HCT116 (cell line): ENCODE data around the gene ENTHD1. TPM values are rescaled to one million over a fixed set of nuclear protein-coding genes. Genes with fewer than 3 reads are reported as not detected.

Experiments used
- ATAC-seq: fragments of 200-7000 bp; cut with Tn5 transposase; 2 replicates; pipeline ENCODE4 v1.9.1; 2020; ENCODE audit warnings: mild to moderate bottlenecking, moderate library complexity
- BruUV-seq: library from RNA; stranded (reverse); fragments of 400-500 nt; replicated peaks from 2 replicates; lab custom pipeline; 2021; lab: Mats Ljungman, UMichigan
- CTCF ChIA-PET: fragments of 300-600 bp; sonication (Branson Sonifier 250); formaldehyde crosslinking; loops from one replicate; lab custom pipeline; 2021; ENCODE audit warnings: antibody characterized with exemption; lab: Charles Lee
- POLR2A ChIA-PET: fragments of 300-600, 350-600 bp; sonication (Branson Sonifier 250); formaldehyde crosslinking; loops from one replicate; lab custom pipeline; 2021; ENCODE audit warnings: antibody characterized with exemption; lab: Charles Lee
- RAD21 ChIA-PET, 2 experiments: fragments of 300-600 bp; sonication (Branson Sonifier 250); formaldehyde crosslinking; loops; one replicate each; lab custom pipeline; 2023; ENCODE audit warnings: low total read pairs in 2 of 2; ENCODE audit not compliant: uncharacterized antibody in 2 of 2, unreplicated experiment in 2 of 2, low non-redundant PET in 1 of 2; lab: Charles Lee
- DNase-seq: peaks from one replicate; pipeline ENCODE4 v3.0.0-alpha.2; 2010; ENCODE audit warnings: low read depth, low spot score
- H2AFZ ChIP-seq: fragments of 200-600 bp; shearing (Covaris generic), sonication (generic); 2 replicates; pipeline ENCODE4 v1.6.1; 2017; ENCODE audit warnings: low read depth, mixed run types, mixed read lengths, antibody characterized with exemption, low read length; ENCODE audit not compliant: poor library complexity, severe bottlenecking
- H3K27ac ChIP-seq: 2 replicates; pipeline ENCODE4 v1.5.1; 2012; ENCODE audit warnings: low read depth, low read length
- H3K27me3 ChIP-seq: fragments of 200-600 bp; sonication (generic); 2 replicates; pipeline ENCODE4 v1.6.1; 2016; ENCODE audit warnings: mixed run types, low read length, mixed read lengths; ENCODE audit not compliant: insufficient read depth
- H3K36me3 ChIP-seq, 2 experiments: fragments of 200-500 bp in 1 of 2; fragments of 200-600 bp in 1 of 2; sonication (Bioruptor generic) in 1 of 2; sonication (generic) in 1 of 2; 2 replicates each; pipeline versions ENCODE4 v1.5.1 to v1.6.1; 2014 to 2016; ENCODE audit warnings: low read length in 2 of 2, inconsistent platforms in 1 of 2, mixed read lengths in 1 of 2, mixed run types in 1 of 2; ENCODE audit not compliant: insufficient read depth in 2 of 2, control insufficient read depth in 1 of 2
- H3K4me1 ChIP-seq, 2 experiments: fragments of 200-600 bp in 1 of 2; sonication (generic) in 1 of 2; 2 replicates each; pipeline versions ENCODE4 v1.5.1 to v1.6.1; 2012 to 2017; ENCODE audit warnings: low read length in 2 of 2, inconsistent platforms in 1 of 2, mild to moderate bottlenecking in 1 of 2, mixed read lengths in 1 of 2, mixed run types in 1 of 2, moderate library complexity in 1 of 2; ENCODE audit not compliant: insufficient read depth in 2 of 2, control insufficient read depth in 1 of 2
- H3K4me2 ChIP-seq: fragments of 200-600 bp; sonication (generic); 2 replicates; pipeline ENCODE4 v1.6.1; 2017; ENCODE audit warnings: mixed run types, low read length, mixed read lengths
- H3K4me3 ChIP-seq, 2 experiments: fragments of 200-600 bp in 1 of 2; sonication (generic) in 1 of 2; replicated peaks in 1 of 2; 2 replicates each; pipeline ENCODE4 v1.5.1; 2011 to 2016; ENCODE audit warnings: low read length in 2 of 2, control low read depth in 1 of 2, low read depth in 1 of 2, mild to moderate bottlenecking in 1 of 2, mixed read lengths in 1 of 2, mixed run types in 1 of 2
- H3K79me2 ChIP-seq: fragments of 200-600 bp; sonication (generic); 2 replicates; pipeline ENCODE4 v1.6.1; 2017; ENCODE audit warnings: mild to moderate bottlenecking, mixed run types, low read length, moderate library complexity, mixed read lengths; ENCODE audit not compliant: insufficient read depth
- H3K9ac ChIP-seq: fragments of 200-600 bp; sonication (generic); 2 replicates; pipeline ENCODE4 v1.6.1; 2016; ENCODE audit warnings: low read length, mixed read lengths
- H3K9me2 ChIP-seq: fragments of 200-600 bp; sonication (generic), shearing (Covaris generic); 2 replicates; pipeline ENCODE4 v1.6.1; 2017; ENCODE audit warnings: mixed run types, mild to moderate bottlenecking, moderate library complexity; ENCODE audit not compliant: insufficient read depth
- H3K9me3 ChIP-seq, 2 experiments: fragments of 200-500 bp in 1 of 2; fragments of 200-600 bp in 1 of 2; sonication (Bioruptor generic) in 1 of 2; sonication (generic) in 1 of 2; 2 replicates each; pipeline ENCODE4 v1.6.1; 2014 to 2017; ENCODE audit warnings: low read length in 2 of 2, mixed read lengths in 2 of 2, inconsistent platforms in 1 of 2, low read depth in 1 of 2, mild to moderate bottlenecking in 1 of 2, mixed run types in 1 of 2, moderate library complexity in 1 of 2; ENCODE audit not compliant: control insufficient read depth in 1 of 2, insufficient read depth in 1 of 2
- H4K20me1 ChIP-seq: fragments of 200-600 bp; sonication (generic), shearing (Covaris generic); 2 replicates; pipeline ENCODE4 v1.6.1; 2017; ENCODE audit warnings: mixed run types, mild to moderate bottlenecking, moderate library complexity; ENCODE audit not compliant: insufficient read depth
- CBX3 ChIP-seq: IDR thresholded peaks from 2 replicates; pipeline ENCODE4 v1.6.1; 2012; ENCODE audit warnings: low read depth
- CEBPB ChIP-seq: IDR thresholded peaks from 2 replicates; pipeline ENCODE4 v1.6.1; 2012; ENCODE audit warnings: low read depth
- CTCF ChIP-seq, 3 experiments: fragments of 200-600 bp in 1 of 3; sonication (generic) in 1 of 3; IDR thresholded peaks in 2 of 3; conservative IDR thresholded peaks in 1 of 3; 2 replicates each; pipeline ENCODE4 v1.5.1; 2012 to 2017; ENCODE audit warnings: low read depth in 2 of 3, low read length in 2 of 3, antibody characterized with exemption in 1 of 3, borderline replicate concordance in 1 of 3, control low read depth in 1 of 3, mild to moderate bottlenecking in 1 of 3, mixed read lengths in 1 of 3, mixed run types in 1 of 3, moderate library complexity in 1 of 3; ENCODE audit not compliant: insufficient read depth in 1 of 3
- EZH2 ChIP-seq: fragments of 200-600 bp; sonication (generic); IDR thresholded peaks from 2 replicates; pipeline ENCODE4 v1.6.1; 2017; ENCODE audit warnings: antibody characterized with exemption, mixed run types
- EZH2phosphoT487 ChIP-seq: fragments of 200-600 bp; IDR thresholded peaks from 2 replicates; pipeline ENCODE4 v1.6.1; 2018; ENCODE audit warnings: antibody characterized with exemption, borderline replicate concordance
- JUND ChIP-seq: IDR thresholded peaks from 2 replicates; pipeline ENCODE4 v1.6.1; 2012
- MAX ChIP-seq: IDR thresholded peaks from 2 replicates; pipeline ENCODE4 v1.6.1; 2012
- RAD21 ChIP-seq: IDR thresholded peaks from 2 replicates; pipeline ENCODE4 v1.6.1; 2012; ENCODE audit warnings: low read depth, mild to moderate bottlenecking
- SIN3A ChIP-seq: IDR thresholded peaks from 2 replicates; pipeline ENCODE4 v1.6.1; 2012; ENCODE audit warnings: low read depth
- SP1 ChIP-seq: IDR thresholded peaks from 2 replicates; pipeline ENCODE4 v1.6.1; 2012; ENCODE audit warnings: low read depth
- TCF7L2 ChIP-seq: IDR thresholded peaks from 2 replicates; pipeline ENCODE4 v1.7.0; 2011; ENCODE audit warnings: borderline replicate concordance, inconsistent platforms; ENCODE audit not compliant: insufficient read depth, insufficient read length; ENCODE audit errors: extremely low read depth
- YY1 ChIP-seq: IDR thresholded peaks from 2 replicates; pipeline ENCODE4 v1.6.1; 2011; ENCODE audit warnings: low read length, low read depth, moderate library complexity, mild to moderate bottlenecking; ENCODE audit not compliant: insufficient replicate concordance; ENCODE audit errors: extremely low read depth
- intact Hi-C: fragments of 100-400 bp; cut with micrococcal nuclease; formaldehyde crosslinking; loops from 2 replicates; pipeline ENCODE4 v1.10.0; 2022
- total RNA-seq: library from RNA; stranded (reverse); gene quantifications from one replicate; pipeline ENCODE4 v1.2.1, GENCODE V29; 2021; ENCODE audit not compliant: unreplicated experiment
- TF ChIP-seq, protein P1 (sequence below): IDR thresholded peaks from 2 replicates; pipeline ENCODE4 v1.6.1; 2012

ENTHD1 gene
- total RNA-seq, 1 experiment from 2014 or later = not detected

DNA sequence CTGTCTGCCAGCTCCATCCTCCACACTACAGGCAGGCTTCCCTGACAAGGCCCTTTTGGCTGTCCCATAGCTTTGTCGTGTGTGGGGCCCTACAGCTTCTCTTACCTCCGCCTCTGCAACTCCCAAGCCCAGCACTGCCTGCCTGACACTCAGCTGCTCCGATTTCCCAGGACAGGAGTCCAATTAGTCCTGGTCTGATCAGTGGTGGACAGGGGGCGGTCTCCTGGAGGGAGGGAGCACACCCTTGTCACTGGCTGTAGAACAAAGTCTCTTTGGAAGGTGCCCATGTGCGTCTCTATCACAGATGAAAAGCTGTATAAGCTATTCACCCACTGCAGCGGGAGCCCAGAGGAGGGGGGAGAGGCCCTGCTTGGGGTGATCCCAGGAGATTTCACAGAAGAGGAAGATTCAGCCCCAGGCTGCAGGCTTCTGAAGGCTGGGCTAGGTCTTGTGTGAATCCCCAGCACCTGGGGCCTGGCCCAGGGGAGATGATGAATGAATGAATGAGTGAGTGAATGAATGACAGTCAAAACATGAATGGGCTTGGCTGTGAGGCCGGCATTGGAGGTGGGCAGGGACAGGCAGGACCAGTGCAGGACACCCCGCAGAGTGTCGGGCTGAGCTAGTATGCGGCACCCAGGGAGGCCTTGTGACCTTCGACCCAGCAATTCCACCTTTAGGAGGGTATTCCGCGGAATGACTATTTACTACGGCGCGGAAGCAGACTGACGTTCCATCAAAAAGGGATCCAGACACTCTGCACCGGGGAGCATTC is 180.6 kb downstream of the ENTHD1 start (continued):
- TF ChIP-seq EZH2 = no peak
- no peak for TF ChIP-seq EZH2phosphoT487
- no peak for TF ChIP-seq CEBPB
- no peak for TF ChIP-seq TCF7L2

DNA sequence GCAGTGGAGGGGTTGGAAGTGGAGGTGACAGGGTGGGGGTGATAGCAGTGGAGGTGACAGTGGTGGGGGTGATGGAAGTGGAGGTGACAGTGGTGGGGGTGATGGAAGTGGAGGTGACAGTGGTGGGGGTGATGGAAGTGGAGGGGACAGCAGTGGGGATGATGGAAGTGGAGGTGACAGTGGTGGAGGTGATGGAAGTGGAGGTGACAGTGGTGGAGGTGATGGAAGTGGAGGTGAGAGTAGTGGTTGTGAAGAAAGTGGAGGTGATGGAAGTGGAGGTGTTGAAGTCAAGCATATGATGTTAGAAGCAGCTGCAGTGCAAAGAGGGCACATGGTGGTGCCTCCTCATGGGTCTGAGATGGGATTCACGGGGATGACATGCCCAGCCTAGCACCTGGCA is 181.5 kb downstream of the ENTHD1 start:
- H3K36me3 ChIP-seq = no peaks in the 10 kb centered on the region
- no peak for DNase-seq
- ChIA-PET CTCF (no interaction called here), RAD21 (no interaction called here), POLR2A (no interaction called here)
- no peak for ATAC-seq
- intact Hi-C loops = no loop called here
- no peaks in the 10 kb centered on the region for H4K20me1 ChIP-seq
- H3K4me3 ChIP-seq = no peak overlapping the region
- H3K27ac ChIP-seq = no peak overlapping the region
- H3K79me2 ChIP-seq = no peaks in the 10 kb centered on the region
- no peaks in the 10 kb centered on the region for H3K4me1 ChIP-seq
- no peak overlapping the region for H3K4me2 ChIP-seq
- H3K9me3 ChIP-seq = no peaks in the 10 kb centered on the region
- H2AFZ ChIP-seq = no peak overlapping the region
- BruUV-seq = no TSS peak
- H3K9ac ChIP-seq = no peak overlapping the region
- no peaks in the 10 kb centered on the region for H3K9me2 ChIP-seq
- peaks cover 13% of the 10 kb centered on the region for H3K27me3 ChIP-seq
- TF ChIP-seq MAX (no peak), SP1 (no peak), CBX3 (no peak), CEBPB (no peak), CTCF (IDR thresholded peaks at IDR 0.05 in 2 of 3, conservative IDR thresholded peaks at IDR 0.05 in 1 of 3; ENCODE audit: borderline replicate concordance in 1 of 3, insufficient read depth in 1 of 3, low read depth in 2 of 3, low read length in 2 of 3) (no peak), JUND (no peak), SIN3A (no peak), TCF7L2 (no peak), EZH2phosphoT487 (no peak), EZH2 (no peak), YY1 (no peak), RAD21 (no peak)
- TF ChIP-seq, protein P1, sequence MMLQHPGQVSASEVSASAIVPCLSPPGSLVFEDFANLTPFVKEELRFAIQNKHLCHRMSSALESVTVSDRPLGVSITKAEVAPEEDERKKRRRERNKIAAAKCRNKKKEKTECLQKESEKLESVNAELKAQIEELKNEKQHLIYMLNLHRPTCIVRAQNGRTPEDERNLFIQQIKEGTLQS = no peak
